T-helper 1 cell treated with Interleukin-12 subunit alpha and Interleukin-12 subunit beta and Interleukin-4 antibody, amounts not matched to agents 30 ng/mL and 1 ng/mL, for 36 hours (primary cell): Measurements from ENCODE around the gene PRM3. TPM values are rescaled to one million over a fixed set of nuclear protein-coding genes. Genes with fewer than 3 reads are reported as not detected.

Experiments used
- intact Hi-C: fragments of 100-400 bp; cut with micrococcal nuclease; formaldehyde crosslinking; loops from one replicate; pipeline ENCODE4 v1.15.1; 2024
- total RNA-seq: library from RNA; stranded (reverse); gene quantifications from 2 replicates; pipeline ENCODE4 v1.2.3, GENCODE V29; 2022

Gene PRM3
- total RNA-seq, 1 donor from 2014 or later: not detected

GRCh38 chr16:11289202-11289601 is 15.8 kb upstream of the PRM3 start:
- intact Hi-C loops: no loop called here

- intact Hi-C loops: no loop called here
Observed at GRCh38 chr16:11285842-11286241, 12.4 kb upstream of the PRM3 start.

- intact Hi-C loops: no loop called here
Observed at GRCh38 chr16:11283820-11284248, 10.4 kb upstream of the PRM3 start.

- intact Hi-C loops: no loop called here
Observed at GRCh38 chr16:11280616-11281522, 7.4 kb upstream of the PRM3 start, which contains the start of gene PRM1. PRM1 (minus strand) TSS chr16:11281330; CDS start chr16:11281238, 92 bp downstream.

- intact Hi-C loops: no loop called here
Observed at GRCh38 chr16:11278681-11279628, 5.5 kb upstream of the PRM3 start.

DNA sequence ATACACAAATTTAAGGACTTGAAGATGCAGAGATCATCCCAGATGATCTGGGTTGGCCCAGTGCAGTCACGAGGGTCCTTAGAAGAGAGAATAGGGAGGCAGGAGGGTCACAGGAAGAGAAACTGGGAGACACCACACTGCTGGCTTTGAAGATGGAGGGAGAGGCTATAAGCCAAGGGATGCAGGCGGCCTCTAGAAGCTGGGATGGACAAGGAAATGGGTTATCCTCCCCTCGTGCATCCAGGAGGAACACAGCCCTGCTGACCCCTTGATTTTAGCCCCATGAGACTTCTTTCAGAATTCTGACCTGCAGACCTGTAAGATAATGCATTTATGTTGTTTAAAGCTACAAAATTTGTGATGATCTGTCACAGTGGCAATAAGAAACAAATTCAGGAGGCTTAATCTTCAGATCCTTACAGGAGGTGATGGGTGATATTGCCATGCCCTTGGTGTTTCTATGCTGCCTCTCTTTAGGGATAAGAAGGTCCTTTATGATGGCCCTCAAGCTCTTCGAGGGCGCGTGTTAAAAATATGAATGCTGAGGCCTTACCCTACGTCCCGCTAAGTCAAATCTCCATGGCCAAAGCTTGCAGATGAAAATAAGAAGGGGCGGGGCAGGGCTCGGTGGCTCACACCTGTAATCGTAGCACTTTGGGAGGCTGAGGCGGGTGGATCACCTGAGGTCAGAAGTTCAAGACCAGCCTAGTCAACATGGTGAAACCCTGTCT is 4.3 kb upstream of the PRM3 start:
- intact Hi-C loops: no loop called here

GRCh38 chr16:11276896-11277593 is 3.6 kb upstream of the PRM3 start:
- intact Hi-C loops: no loop called here

DNA sequence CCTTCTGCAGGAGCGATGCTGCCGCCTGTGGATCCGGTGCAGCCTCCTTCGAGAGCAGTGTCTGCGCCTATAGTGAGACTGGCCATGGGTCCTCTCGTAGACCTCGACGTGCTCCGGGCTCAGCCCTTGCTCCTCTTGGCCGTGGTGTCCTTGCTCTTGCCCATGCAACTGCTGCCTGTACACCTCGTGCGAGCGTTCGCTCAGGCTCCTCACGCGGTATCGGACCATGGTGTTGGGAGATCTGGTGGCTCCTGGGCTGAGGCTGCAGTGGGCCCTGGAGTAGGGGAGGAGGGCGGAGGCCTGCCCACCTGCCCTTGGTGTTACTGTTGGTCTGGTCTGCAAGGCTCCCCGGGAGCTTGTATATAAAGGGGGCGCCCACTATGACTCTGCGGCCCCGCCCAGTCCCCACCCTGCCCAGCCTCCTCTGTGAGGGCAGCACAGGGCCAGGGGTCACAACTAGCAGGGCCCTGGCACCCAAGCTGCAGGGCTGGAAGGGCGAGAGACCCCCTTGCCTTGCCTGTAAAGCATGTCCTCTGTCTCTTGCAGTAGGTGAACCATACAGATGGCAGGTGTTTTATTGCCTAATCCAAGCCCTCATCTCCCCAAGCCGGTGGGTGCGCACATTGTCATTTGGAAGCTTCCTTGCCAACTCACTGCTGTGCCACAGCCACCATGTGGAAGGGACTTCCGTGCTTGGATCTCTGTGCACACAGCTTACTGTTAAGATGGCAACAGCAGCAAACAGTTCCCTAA is 2.9 kb upstream of the PRM3 start, which contains the start of gene PRM2:
TSS of gene PRM2 (minus strand) at position 338 of the 753 bp plus-strand sequence. CDS start at position 228, 110 bp downstream.
- intact Hi-C loops: no loop called here

DNA sequence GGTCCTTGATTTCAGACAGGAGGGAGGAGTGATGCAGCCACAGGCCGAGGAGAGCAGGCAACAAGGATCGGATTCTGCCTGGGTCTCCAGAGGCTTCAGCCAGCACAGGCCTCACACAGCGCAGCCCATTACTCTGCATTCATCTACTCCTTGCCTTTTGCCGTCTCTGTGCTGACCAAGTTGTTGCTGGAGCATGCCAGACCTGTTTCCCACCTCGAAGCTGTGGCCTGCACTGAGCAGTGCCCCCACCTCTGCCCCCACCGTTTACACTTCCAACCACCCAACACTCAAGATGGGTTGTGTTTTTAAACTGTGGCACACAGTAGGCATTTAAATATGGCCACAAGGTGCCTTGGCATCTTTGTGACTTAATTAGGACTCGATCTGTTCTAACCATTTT is 1.5 kb upstream of the PRM3 start:
- intact Hi-C loops: no loop called here

- intact Hi-C loops: no loop called here
Observed at GRCh38 chr16:11273721-11274324, 394 bp upstream of the PRM3 start.

- intact Hi-C loops: no loop called here
Observed at GRCh38 chr16:11272484-11272883, 945 bp downstream of the PRM3 start.

GRCh38 chr16:11271610-11272009 is 1.8 kb downstream of the PRM3 start:
- intact Hi-C loops: no loop called here

- intact Hi-C loops: no loop called here
Observed at GRCh38 chr16:11270602-11271162, 2.7 kb downstream of the PRM3 start.

- intact Hi-C loops: no loop called here
Observed at GRCh38 chr16:11268921-11269375, 4.5 kb downstream of the PRM3 start, which contains the start of gene TNP2. TNP2 (minus strand) TSS chr16:11269325; CDS start chr16:11269262, 63 bp downstream.

DNA sequence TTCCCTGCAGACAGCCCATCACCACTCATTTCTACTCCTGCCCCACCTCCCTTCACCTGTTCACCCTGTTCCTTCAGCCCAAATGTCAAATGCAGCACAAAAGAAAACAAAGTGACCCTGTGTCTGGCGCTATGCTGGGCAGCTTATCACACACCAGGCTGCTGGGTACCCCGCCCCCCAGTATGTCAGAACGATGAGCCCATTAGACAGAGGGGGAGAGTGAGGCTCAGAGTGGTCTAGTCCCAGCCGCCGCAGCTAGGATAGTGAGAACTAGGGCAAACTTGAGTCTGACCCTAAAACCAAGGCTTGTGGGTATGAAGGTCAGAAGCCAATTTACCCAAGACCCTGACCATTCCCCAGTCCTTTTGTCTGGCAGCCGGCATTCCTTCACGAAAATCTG is 8.3 kb downstream of the PRM3 start:
- intact Hi-C loops: no loop called here

DNA sequence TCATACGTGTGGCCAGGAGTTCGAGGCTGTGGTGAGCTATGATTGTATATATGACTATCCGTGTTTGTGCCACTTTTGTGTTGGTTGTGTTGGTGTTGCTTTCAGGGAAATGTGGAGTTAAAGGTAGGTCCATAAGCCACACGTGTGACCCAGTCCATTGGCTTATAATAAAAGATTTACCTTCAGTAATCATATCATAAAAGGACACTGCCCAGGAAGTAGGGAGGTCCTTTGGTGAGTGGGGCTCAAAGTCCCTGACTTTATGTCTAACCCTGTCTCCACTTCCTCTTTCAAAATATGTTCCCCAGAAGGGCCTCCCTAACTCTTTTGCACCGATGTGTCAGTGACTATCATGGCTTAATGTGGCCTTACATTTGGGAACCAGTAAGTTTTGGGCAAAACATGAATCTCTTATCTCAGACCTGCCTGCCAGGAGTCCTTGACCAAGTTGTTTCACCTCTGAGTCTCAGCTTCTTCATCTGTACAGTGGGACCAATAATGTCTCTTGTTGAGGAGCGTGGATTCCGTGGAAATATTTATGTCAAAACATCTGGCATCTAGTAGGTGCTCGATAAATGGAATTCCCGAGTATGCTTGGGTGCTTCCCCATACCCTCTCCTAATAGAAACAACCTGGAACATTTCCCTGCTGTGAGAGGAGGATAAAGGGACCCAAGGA is 9.1 kb downstream of the PRM3 start:
- intact Hi-C loops: loop anchor here (1.0 kb wide), 1 partner anchor 92 kb away; no protein-coding TSS in a partner anchor

DNA sequence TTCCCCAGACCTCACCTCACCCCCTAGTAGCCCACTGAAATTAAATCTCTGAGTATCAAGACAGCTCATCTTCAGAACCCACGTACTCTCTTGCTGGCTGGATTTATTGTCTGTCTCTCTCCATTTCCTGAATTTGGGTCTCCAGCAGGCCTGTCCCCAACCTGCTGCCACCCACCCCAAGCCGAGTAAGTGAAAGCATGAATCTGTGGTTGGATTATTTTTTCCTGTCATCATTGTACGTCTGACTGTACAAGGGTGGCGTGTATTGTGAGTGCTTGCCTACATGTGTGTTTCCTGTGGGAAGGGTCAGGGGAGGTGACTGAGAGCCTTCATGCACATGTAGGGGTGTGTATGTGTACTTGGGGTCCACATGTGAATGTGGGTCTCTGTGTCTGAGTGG is 9.7 kb downstream of the PRM3 start:
- intact Hi-C loops: loop anchor here (1.0 kb wide), 1 partner anchor 93 kb away; no protein-coding TSS in a partner anchor

GRCh38 chr16:11262915-11263314 is 10.5 kb downstream of the PRM3 start:
- intact Hi-C loops: no loop called here
